ENCODE results near the gene C1orf21.

The C1orf21 gene

GRCh38 chr1:184672013-184672726, 285.3 kb downstream of the C1orf21 start:
- DNase-seq: no peak

- DNase-seq: no peak
These were observed 286.5 kb downstream of the C1orf21 start for GRCh38 chr1:184673305-184673704.

- DNase-seq: no peak
These were observed 290.5 kb downstream of the C1orf21 start for GRCh38 chr1:184677344-184677743.
